Common myeloid progenitor, CD34-positive (primary cell): ENCODE measurements around the gene PGA5. TPM values are rescaled to one million over a fixed set of nuclear protein-coding genes. Genes with fewer than 3 reads are reported as not detected.
"Not testable (repeated sequence)": the region's sequence is repeated elsewhere in the genome, so short reads cannot be mapped to it uniquely, and the experiment has no call there.

Experiments
- CTCF ChIA-PET: fragments of 350-600 bp; sonication (Branson Sonifier 250); formaldehyde crosslinking; loops from one replicate; lab custom pipeline; 2021; ENCODE audit warnings: antibody characterized with exemption; lab: Charles Lee
- POLR2A ChIA-PET: fragments of 350-600 bp; sonication (Branson Sonifier 250); formaldehyde crosslinking; loops from one replicate; lab custom pipeline; 2021; ENCODE audit warnings: antibody characterized with exemption; lab: Charles Lee
- DNase-seq, 3 donors: peaks; one replicate each; pipeline versions ENCODE4 v3.0.0 to v3.0.0-alpha.2; 2013
- H3K27ac ChIP-seq, 2 experiments: 1 replicate in 1 of 2; 2 replicates in 1 of 2; pipeline ENCODE4 v1.7.0; 2013; ENCODE audit warnings: inconsistent platforms in 2 of 2, low read length in 2 of 2, mild to moderate bottlenecking in 2 of 2, low read depth in 1 of 2, moderate library complexity in 1 of 2; ENCODE audit not compliant: severe bottlenecking in 2 of 2, insufficient read depth in 1 of 2, poor library complexity in 1 of 2
- H3K27me3 ChIP-seq, 5 experiments: replicated peaks in 2 of 5; 1 replicate in 3 of 5; 2 replicates in 2 of 5; pipeline versions ENCODE4 v1.6.1 to v1.7.0; 2013; ENCODE audit warnings: low read length in 4 of 5, mild to moderate bottlenecking in 2 of 5, moderate library complexity in 2 of 5, inconsistent platforms in 1 of 5; ENCODE audit not compliant: insufficient read depth in 5 of 5, control insufficient read depth in 4 of 5
- H3K36me3 ChIP-seq, 4 experiments: 1 replicate in 2 of 4; 2 replicates in 2 of 4; pipeline versions ENCODE4 v1.6.1 to v1.7.0; 2013; ENCODE audit warnings: low read length in 3 of 4, control low read depth in 1 of 4, mild to moderate bottlenecking in 1 of 4; ENCODE audit not compliant: control insufficient read depth in 4 of 4, insufficient read depth in 4 of 4
- H3K4me1 ChIP-seq, 4 experiments: 1 replicate in 3 of 4; 2 replicates in 1 of 4; pipeline versions ENCODE4 v1.6.1 to v1.7.1; 2013; ENCODE audit warnings: low read length in 3 of 4, mild to moderate bottlenecking in 3 of 4, control low read depth in 1 of 4, inconsistent platforms in 1 of 4, moderate library complexity in 1 of 4; ENCODE audit not compliant: control insufficient read depth in 4 of 4, insufficient read depth in 4 of 4; ENCODE audit errors: control extremely low read depth in 1 of 4
- H3K4me3 ChIP-seq, 7 experiments: 1 replicate in 4 of 7; 2 replicates in 3 of 7; pipeline versions ENCODE4 v1.5.1 to v1.7.0; 2013; ENCODE audit warnings: mild to moderate bottlenecking in 7 of 7, low read length in 6 of 7, moderate library complexity in 6 of 7, inconsistent platforms in 2 of 7, low read depth in 2 of 7, control low read depth in 1 of 7; ENCODE audit not compliant: insufficient read depth in 4 of 7, control insufficient read depth in 1 of 7; ENCODE audit errors: extremely low read depth in 1 of 7
- H3K9me3 ChIP-seq, 5 experiments: 1 replicate in 4 of 5; 2 replicates in 1 of 5; pipeline versions ENCODE4 v1.6.1 to v1.7.1; 2013; ENCODE audit warnings: low read length in 4 of 5, mild to moderate bottlenecking in 2 of 5, inconsistent platforms in 1 of 5, low read depth in 1 of 5, moderate library complexity in 1 of 5; ENCODE audit not compliant: control insufficient read depth in 4 of 5, insufficient read depth in 2 of 5; ENCODE audit errors: control extremely low read depth in 1 of 5
- WGBS: methylation state at CpG from one replicate; pipeline ENCODE4 v1.1.5; 2013; ENCODE audit not compliant: insufficient coverage; 5-methylcytosine and 5-hydroxymethylcytosine counted together
- polyA plus RNA-seq: library from polyadenylated mRNA; unstranded; fragments of 120-200 nt; gene quantifications from one replicate; pipeline ENCODE4 v1.2.1, GENCODE V29; 2013

The PGA5 gene
- polyA plus RNA-seq: 0.05 TPM

DNA sequence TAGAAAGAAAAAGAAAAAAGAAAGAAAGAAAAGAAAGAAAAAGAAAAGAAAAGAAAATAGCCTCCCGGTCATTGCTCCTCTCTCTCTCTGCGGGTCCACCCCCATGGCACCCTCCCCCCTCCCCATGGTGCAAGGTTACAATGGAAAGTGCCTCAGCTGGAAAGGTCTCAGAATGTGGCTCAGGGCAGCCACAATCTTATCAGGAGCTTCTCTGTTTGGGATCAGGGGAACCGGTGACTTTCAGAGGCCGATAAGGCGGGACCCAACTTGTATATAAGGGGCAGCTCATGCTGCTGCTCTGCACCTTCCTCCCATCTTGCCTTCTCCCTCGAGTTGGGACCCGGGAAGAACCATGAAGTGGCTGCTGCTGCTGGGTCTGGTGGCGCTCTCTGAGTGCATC, at the start of gene PGA5:
PGA5 (plus strand) TSS at position 301 of the 400 bp plus-strand sequence; CDS start at position 353, 52 bp downstream.
- H3K4me3 ChIP-seq, H3K36me3 ChIP-seq, H3K27me3 ChIP-seq, H3K9me3 ChIP-seq, DNase-seq, CTCF ChIA-PET, H3K4me1 ChIP-seq, H3K27ac ChIP-seq, POLR2A ChIA-PET: not testable (repeated sequence)
- no CpG with 5 or more reads among the region's 8 CpGs for WGBS

GRCh38 chr11:61193596-61193995, 47.4 kb upstream of the PGA5 start:
- Histone ChIP-seq H3K27ac (no peak overlapping the region), H3K36me3 (no peaks in the 10 kb centered on the region), H3K27me3 (peaks cover 0 to 2% (median 0%) of the 10 kb centered on the region in 5 experiments), H3K9me3 (peaks cover 0 to 4% (median under 1%) of the 10 kb centered on the region in 5 experiments), H3K4me3 (no peak overlapping the region), H3K4me1 (no peaks in the 10 kb centered on the region)
- WGBS: 70% methylated on average over 12 of the region's 12 CpGs
- ChIA-PET CTCF (no interaction called here), POLR2A (no interaction called here)
- no peak for DNase-seq

DNA sequence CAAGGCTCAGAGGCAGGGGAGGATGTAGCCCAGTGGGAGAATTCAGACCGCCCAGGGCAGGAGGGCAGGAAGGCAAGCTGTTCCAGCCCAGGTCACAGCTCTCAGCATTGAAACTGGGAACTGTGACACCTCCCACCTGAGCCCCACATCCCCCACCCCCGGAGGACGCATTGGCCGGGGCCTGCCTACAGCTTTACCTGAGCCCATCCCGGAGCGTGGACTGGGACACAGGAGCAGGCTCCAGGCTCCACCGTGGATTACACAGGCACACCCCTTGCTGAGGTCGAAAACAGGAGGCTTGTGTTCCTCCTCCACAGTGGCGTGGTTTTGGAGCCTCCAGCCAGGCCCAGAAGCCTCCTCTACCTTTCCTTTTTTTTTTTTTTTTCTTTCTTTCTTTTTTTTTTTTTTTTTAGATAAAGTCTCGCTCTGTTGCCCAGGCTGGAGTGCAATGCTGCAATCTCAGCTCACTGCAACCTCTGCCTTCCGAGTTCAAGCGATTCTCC, 46.8 kb upstream of the PGA5 start:
- Histone ChIP-seq H3K27me3 (peaks cover 0 to 2% (median 0%) of the 10 kb centered on the region in 5 experiments), H3K36me3 (no peaks in the 10 kb centered on the region), H3K27ac (no peak overlapping the region), H3K4me3 (no peak overlapping the region), H3K4me1 (no peaks in the 10 kb centered on the region), H3K9me3 (peaks cover 0 to 4% (median 3%) of the 10 kb centered on the region in 5 experiments)
- ChIA-PET CTCF (no interaction called here), POLR2A (no interaction called here)
- no peak for DNase-seq
- 87% methylated on average over 5 of the region's 12 CpGs for whole genome bisulfite sequencing

- CTCF ChIA-PET: no interaction called here
- POLR2A ChIA-PET: no interaction called here
- no peak for DNase-seq
- Histone ChIP-seq H3K9me3 (peaks cover 0 to 4% (median 3%) of the 10 kb centered on the region in 5 experiments), H3K27me3 (peaks cover 0 to 2% (median 0%) of the 10 kb centered on the region in 5 experiments), H3K4me1 (no peaks in the 10 kb centered on the region), H3K27ac (no peak overlapping the region), H3K36me3 (no peaks in the 10 kb centered on the region), H3K4me3 (no peak overlapping the region)
- 98% methylated on average over 7 of the region's 7 CpGs for WGBS
Measured at GRCh38 chr11:61194981-61195695, 45.8 kb upstream of the PGA5 start.

- Histone ChIP-seq H3K27ac (no peak overlapping the region), H3K36me3 (no peaks in the 10 kb centered on the region), H3K9me3 (peaks cover 0 to 4% (median 3%) of the 10 kb centered on the region in 5 experiments), H3K4me1 (no peaks in the 10 kb centered on the region), H3K27me3 (peaks cover 0 to 2% (median 0%) of the 10 kb centered on the region in 5 experiments), H3K4me3 (no peak overlapping the region)
- WGBS: 98% methylated on average over 7 of the region's 7 CpGs
- no peak for DNase-seq
- POLR2A ChIA-PET: no interaction called here
- CTCF ChIA-PET: no interaction called here
Measured at GRCh38 chr11:61195719-61196118, 45.3 kb upstream of the PGA5 start.

DNA sequence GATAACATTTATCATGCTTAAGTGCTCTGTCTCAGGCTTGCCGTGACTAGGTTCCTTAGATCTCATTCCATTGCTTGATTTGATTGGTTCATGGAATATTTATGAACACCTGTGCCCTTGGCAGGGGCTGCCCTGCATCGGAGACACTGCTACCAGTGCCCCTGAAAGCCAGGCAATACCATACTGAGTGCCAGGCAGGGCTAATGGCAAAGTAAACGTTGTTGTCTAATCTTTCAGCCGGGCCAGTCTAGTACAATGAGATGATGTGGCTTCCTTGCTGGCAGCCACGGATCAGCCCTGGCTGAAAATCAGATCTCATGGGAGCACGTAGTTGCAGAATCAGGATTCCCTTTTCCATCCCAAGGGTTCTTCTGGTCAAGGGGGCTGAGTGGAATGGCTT, 42.6 kb upstream of the PGA5 start:
- 93% methylated on average over 6 of the region's 6 CpGs for WGBS
- no peak overlapping the region for H3K27ac ChIP-seq
- no peak for DNase-seq
- no peak overlapping the region for H3K4me3 ChIP-seq
- H3K36me3 ChIP-seq: no peaks in the 10 kb centered on the region
- POLR2A ChIA-PET: no interaction called here
- peaks cover 0 to 4% (median 0%) of the 10 kb centered on the region in 5 experiments for H3K9me3 ChIP-seq
- CTCF ChIA-PET: interaction anchor here (1.4 kb wide), 1 partner anchor 236 kb away, joined by 3 read pairs; no protein-coding TSS in a partner anchor
- peaks cover 0 to 2% (median 0%) of the 10 kb centered on the region in 5 experiments for H3K27me3 ChIP-seq
- no peaks in the 10 kb centered on the region for H3K4me1 ChIP-seq

GRCh38 chr11:61198948-61199523, 41.9 kb upstream of the PGA5 start:
- Histone ChIP-seq H3K9me3 (peaks cover 0 to 4% (median 0%) of the 10 kb centered on the region in 5 experiments), H3K4me1 (no peaks in the 10 kb centered on the region), H3K36me3 (no peaks in the 10 kb centered on the region), H3K27me3 (peaks cover 0 to 2% (median 0%) of the 10 kb centered on the region in 5 experiments), H3K27ac (no peak overlapping the region), H3K4me3 (no peak overlapping the region)
- 95% methylated on average over 3 of the region's 4 CpGs for WGBS
- ChIA-PET POLR2A (no interaction called here), CTCF (no interaction called here)
- DNase-seq: no peak
